GM19238 (cell line): ENCODE measurements around the gene CNPY1.
A peak's percentile ranks its signal among the peaks of the same experiment; 100 is the strongest.

Experiments
- DNase-seq: peaks from one replicate; pipeline ENCODE4 v3.0.0; 2011; ENCODE audit warnings: low spot score; ENCODE audit not compliant: insufficient read length

The CNPY1 gene

GRCh38 chr7:155490697-155491628, 55.4 kb downstream of the CNPY1 start:
- peak; percentile 77 for DNase-seq

- DNase-seq, result no peak
These were observed 56.3 kb downstream of the CNPY1 start for GRCh38 chr7:155489862-155490696.

GRCh38 chr7:155489158-155489840, 57.1 kb downstream of the CNPY1 start:
- no peak for DNase-seq

GRCh38 chr7:155488483-155489127, 57.8 kb downstream of the CNPY1 start:
- DNase-seq, result no peak

GRCh38 chr7:155487509-155488482, 58.6 kb downstream of the CNPY1 start:
- no peak for DNase-seq

GRCh38 chr7:155486783-155487508, 59.4 kb downstream of the CNPY1 start:
- no peak for DNase-seq

GRCh38 chr7:155484483-155485399, 61.6 kb downstream of the CNPY1 start:
- no peak for DNase-seq

- DNase-seq, result no peak
These were observed 62.5 kb downstream of the CNPY1 start for GRCh38 chr7:155483868-155484325.

- DNase-seq, result no peak
These were observed 63.1 kb downstream of the CNPY1 start for GRCh38 chr7:155483245-155483644.

- DNase-seq, result no peak
These were observed 63.7 kb downstream of the CNPY1 start for GRCh38 chr7:155482511-155483183.

- DNase-seq, result no peak
These were observed 64.6 kb downstream of the CNPY1 start for GRCh38 chr7:155481764-155482163.

- no peak for DNase-seq
These were observed 68.9 kb downstream of the CNPY1 start for GRCh38 chr7:155477476-155477875.

GRCh38 chr7:155471718-155472117, 74.6 kb downstream of the CNPY1 start:
- DNase-seq, result no peak

- DNase-seq, result no peak
These were observed 75.4 kb downstream of the CNPY1 start for GRCh38 chr7:155470686-155471638.

GRCh38 chr7:155470186-155470487, 76.2 kb downstream of the CNPY1 start:
- DNase-seq, result no peak

- DNase-seq, result no peak
These were observed 76.8 kb downstream of the CNPY1 start for GRCh38 chr7:155469311-155470185.
